DMS 273 treated with DMSO at 0.1 percent for 48 hours (cell line): ENCODE data around the gene MT1X.

Experiments
- DNase-seq: peaks from one replicate; lab custom pipeline; 2025; lab: John Stamatoyannopoulos, UW

Gene MT1X

GRCh38 chr16:56681939-56682702, at the start of gene MT1X:
TSS of gene MT1X (plus strand) at chr16:56682470. CDS start at chr16:56682541, 71 bp downstream.
- peak; percentile 80 for DNase-seq

- DNase-seq = no peak
These were observed 49.4 kb upstream of the MT1X start for GRCh38 chr16:56632848-56633365.

- no peak for DNase-seq
These were observed 48.7 kb upstream of the MT1X start for GRCh38 chr16:56633535-56633934.

GRCh38 chr16:56634715-56635440, 47.4 kb upstream of the MT1X start:
- no peak for DNase-seq

GRCh38 chr16:56635441-56635967, 46.8 kb upstream of the MT1X start:
- DNase-seq = no peak

GRCh38 chr16:56636616-56637413, 45.5 kb upstream of the MT1X start:
- no peak for DNase-seq

GRCh38 chr16:56637814-56638750, 44.2 kb upstream of the MT1X start, which contains the start of gene MT1A:
TSS of gene MT1A (plus strand) at chr16:56638666. CDS start at chr16:56638739, 73 bp downstream.
- no peak for DNase-seq

- DNase-seq = no peak
These were observed 43.2 kb upstream of the MT1X start for GRCh38 chr16:56639045-56639444.

- DNase-seq = no peak
These were observed 42.2 kb upstream of the MT1X start for GRCh38 chr16:56640076-56640475.

- no peak for DNase-seq
These were observed 41.1 kb upstream of the MT1X start for GRCh38 chr16:56641166-56641565.

- DNase-seq = no peak
These were observed 39.0 kb upstream of the MT1X start for GRCh38 chr16:56643080-56643778.

GRCh38 chr16:56643833-56644232, 38.4 kb upstream of the MT1X start:
- DNase-seq = no peak

GRCh38 chr16:56645311-56645710, 37.0 kb upstream of the MT1X start:
- no peak for DNase-seq

- DNase-seq = no peak
These were observed 36.4 kb upstream of the MT1X start for GRCh38 chr16:56645838-56646237.

- DNase-seq = no peak
These were observed 34.4 kb upstream of the MT1X start for GRCh38 chr16:56647641-56648431.

- no peak for DNase-seq
These were observed 33.0 kb upstream of the MT1X start for GRCh38 chr16:56649271-56649670.

- no peak for DNase-seq
These were observed 32.5 kb upstream of the MT1X start for GRCh38 chr16:56649820-56650219.

- DNase-seq = no peak
These were observed 30.7 kb upstream of the MT1X start, which contains the start of gene MT1B for GRCh38 chr16:56651586-56651985. TSS of gene MT1B (plus strand) at chr16:56651886. CDS start at chr16:56651954, 68 bp downstream.

GRCh38 chr16:56652600-56652999, 29.7 kb upstream of the MT1X start:
- no peak for DNase-seq
